ENCODE measurements around the gene RALY.
A peak's percentile ranks its signal among the peaks of the same experiment; 100 is the strongest.

Gene RALY

GRCh38 chr20:33990075-33990474 lies 3.6 kb upstream of the RALY start:
- DNase-seq = no peak

DNA sequence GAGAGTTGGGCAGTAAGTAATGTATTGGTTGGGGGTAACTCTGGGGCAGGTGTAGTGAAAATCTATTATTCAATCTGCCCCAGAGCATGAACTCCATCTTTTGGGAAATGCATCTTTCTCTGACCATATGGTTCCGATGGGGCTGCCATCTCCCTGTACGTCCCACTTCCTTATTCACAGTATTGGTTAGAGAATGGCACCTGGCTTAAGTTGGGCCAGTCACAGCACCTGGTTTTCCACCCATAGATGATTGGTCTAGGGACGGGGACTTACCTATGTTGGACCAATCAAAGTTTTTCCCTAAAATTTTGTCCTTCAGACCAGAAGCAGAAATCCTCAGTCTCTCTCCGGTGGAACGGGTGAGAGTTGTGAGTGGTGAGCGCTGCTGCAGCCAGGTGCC lies 2.2 kb upstream of the RALY start:
- DNase-seq = no peak

GRCh38 chr20:33992145-33992922 lies 1.4 kb upstream of the RALY start:
- DNase-seq = no peak

GRCh38 chr20:33992923-33993575 lies 662 bp upstream of the RALY start:
- DNase-seq = peak; percentile 100

GRCh38 chr20:33994222-33994913 lies 657 bp downstream of the RALY start:
- DNase-seq = peak; percentile 90

- DNase-seq = no peak
These were observed 1.5 kb downstream of the RALY start for GRCh38 chr20:33995053-33995831.

- no peak for DNase-seq
These were observed 5.4 kb downstream of the RALY start for GRCh38 chr20:33999025-33999649.

- no peak for DNase-seq
These were observed 7.7 kb downstream of the RALY start for GRCh38 chr20:34001378-34001777.

DNA sequence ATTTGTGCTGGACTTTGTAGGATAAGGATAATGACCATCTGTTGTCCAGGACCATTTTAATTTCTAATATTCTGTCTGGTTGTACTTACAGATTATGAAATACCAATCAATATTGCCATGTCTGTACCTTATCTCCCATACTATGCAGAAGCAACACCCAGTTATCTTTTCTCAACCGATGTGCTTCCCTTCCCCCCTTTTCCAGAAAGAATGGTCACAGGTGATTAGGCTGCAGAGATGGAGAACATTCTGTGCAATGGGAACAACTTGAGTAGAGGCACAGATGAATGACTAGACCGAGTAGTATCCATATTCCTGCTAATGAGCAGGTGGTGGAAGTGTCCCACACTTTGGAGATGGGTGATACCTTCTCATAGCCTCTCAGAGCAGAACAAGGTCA lies 10.5 kb downstream of the RALY start:
- DNase-seq = no peak

DNA sequence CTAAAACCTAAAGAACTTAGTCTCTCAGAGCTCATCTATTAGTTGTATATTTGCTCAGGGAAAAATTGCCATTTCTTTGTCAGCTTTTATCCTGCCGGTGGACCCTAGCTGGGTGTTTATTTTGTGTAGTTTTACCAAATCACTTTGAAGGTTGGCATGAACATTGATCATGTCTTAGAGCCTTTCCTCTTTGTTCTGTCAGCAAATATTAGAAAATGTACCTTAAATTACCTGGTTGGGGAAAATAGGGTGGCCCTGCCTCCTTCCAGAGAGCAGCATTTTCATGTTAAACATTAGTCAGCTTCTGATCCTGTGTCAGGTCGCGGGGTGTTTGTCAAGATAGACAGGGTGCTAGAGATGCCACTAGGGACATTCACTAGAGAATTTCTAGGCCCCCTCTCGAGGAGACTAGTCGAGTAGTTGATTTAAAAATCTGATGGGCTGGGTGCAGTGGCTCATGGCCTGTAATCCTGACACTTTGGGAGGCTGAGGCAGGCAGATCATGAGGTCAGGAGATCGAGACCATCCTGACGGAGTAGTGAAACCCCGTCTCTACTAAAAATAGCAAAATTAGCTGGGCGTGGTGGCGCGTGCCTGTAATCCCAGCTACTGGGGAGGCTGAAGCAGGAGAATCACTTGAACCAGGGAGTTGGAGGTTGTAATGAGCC lies 11.2 kb downstream of the RALY start:
- DNase-seq = no peak

- no peak for DNase-seq
These were observed 12.9 kb downstream of the RALY start for GRCh38 chr20:34006619-34007018.

GRCh38 chr20:34008477-34008876 lies 14.8 kb downstream of the RALY start:
- DNase-seq = no peak

GRCh38 chr20:34010405-34010931 lies 16.8 kb downstream of the RALY start:
- DNase-seq = no peak

DNA sequence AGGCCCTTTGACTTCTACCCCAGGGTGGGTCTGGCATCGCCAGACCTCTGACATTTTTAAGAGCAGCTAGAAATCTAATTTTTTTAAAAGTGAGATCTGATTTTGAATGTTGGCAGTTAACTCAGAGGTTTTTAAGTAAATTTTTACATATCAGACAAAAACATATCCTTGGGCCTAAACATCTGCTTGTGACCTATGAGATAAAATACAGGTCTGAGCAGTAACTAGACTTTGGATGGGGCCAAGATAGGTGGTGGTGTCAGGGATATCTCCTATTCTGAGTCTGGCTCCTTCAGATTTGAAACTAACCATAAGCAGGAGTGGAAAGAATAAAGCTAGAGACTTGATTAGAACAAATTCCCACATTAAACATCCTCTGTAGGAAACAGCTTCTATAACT lies 17.6 kb downstream of the RALY start:
- no peak for DNase-seq

- no peak for DNase-seq
These were observed 18.6 kb downstream of the RALY start for GRCh38 chr20:34012330-34012729.

GRCh38 chr20:34012735-34013134 lies 19.0 kb downstream of the RALY start:
- DNase-seq = no peak

DNA sequence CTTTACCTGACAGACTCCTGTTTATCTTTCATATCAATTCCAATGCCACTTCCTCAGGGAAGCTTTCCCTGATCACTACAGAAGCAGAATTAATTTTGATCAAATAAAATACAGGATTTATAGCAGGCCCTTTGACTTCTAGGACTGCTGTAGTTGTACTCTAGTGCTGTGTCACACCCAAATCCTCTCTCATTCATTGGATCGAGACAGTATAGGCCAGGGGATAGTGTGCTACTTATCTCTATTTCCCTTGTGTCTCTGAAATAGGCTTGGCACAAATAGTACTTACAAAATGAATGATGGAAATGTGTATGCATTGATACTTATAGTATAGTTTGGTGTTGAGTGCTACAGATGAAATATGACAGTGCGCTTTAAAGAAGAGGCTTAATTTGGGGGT lies 19.8 kb downstream of the RALY start:
- DNase-seq = no peak

DNA sequence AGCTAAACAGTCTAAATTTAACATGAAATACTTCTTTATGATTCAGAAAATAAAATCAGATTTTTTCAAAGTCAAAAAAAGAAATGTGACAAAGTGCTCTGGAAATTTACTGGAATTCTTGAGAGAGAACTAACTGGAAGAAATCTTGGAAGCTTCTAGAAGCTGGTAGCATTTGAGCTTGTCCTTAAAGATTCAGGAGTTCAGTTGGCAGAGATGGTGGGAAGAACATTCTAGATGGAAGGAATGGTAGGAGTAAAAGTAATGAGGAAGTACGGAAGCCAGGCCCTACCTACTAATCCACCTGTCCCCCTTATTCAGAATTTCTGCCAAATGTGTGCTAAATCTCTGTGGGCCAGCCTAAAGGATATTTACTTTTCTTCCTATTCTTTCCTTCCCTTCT lies 21.2 kb downstream of the RALY start:
- DNase-seq = no peak

- no peak for DNase-seq
These were observed 22.0 kb downstream of the RALY start for GRCh38 chr20:34015401-34016335.

DNA sequence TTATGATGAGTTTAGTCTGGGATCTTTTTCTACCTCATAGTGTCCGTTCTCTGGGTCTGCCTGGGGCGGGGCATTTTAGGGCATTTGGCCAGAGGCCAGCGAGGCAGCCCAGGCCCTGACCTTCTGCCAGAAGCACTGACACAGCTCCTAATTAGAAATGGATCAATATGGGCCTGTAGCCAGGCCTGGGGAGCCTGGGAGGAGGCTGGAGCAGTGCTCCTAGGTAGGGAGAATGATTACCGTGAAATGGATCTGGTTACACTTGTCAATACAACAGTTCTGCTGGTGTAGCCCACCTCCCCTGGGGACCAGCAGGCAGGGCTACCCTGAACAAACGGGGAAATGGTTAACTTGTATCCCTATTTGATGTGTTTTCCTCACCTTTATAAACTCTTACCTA lies 23.0 kb downstream of the RALY start:
- no peak for DNase-seq

- DNase-seq = no peak
These were observed 23.9 kb downstream of the RALY start for GRCh38 chr20:34017610-34018009.

All from femur (tissue), 1 donor.